Panc1 (cell line): ENCODE data around the gene CLPTM1L.

ENCODE experiments used
- POLR2AphosphoS5 ChIP-seq: IDR thresholded peaks from 2 replicates; pipeline ENCODE4 v1.6.1; 2012; ENCODE audit warnings: mild to moderate bottlenecking, low read depth, low read length, moderate library complexity
- SIN3A ChIP-seq: IDR thresholded peaks from 2 replicates; pipeline ENCODE4 v1.6.1; 2012; ENCODE audit warnings: low read depth, mild to moderate bottlenecking, low read length, moderate library complexity, borderline replicate concordance; ENCODE audit not compliant: insufficient read depth
- TF ChIP-seq, protein P1 (sequence below): fragments of 450-650 bp; IDR thresholded peaks from 2 replicates; pipeline ENCODE4 v1.5.1; 2017; ENCODE audit warnings: mild to moderate bottlenecking
- TF ChIP-seq, protein P2 (sequence below), 2 experiments: IDR thresholded peaks; 2 replicates each; pipeline ENCODE4 v1.6.1; 2011 to 2012; ENCODE audit warnings: low read depth in 2 of 2, control low read depth in 1 of 2, low read length in 1 of 2, mild to moderate bottlenecking in 1 of 2, moderate library complexity in 1 of 2; ENCODE audit not compliant: insufficient read depth in 1 of 2

DNA sequence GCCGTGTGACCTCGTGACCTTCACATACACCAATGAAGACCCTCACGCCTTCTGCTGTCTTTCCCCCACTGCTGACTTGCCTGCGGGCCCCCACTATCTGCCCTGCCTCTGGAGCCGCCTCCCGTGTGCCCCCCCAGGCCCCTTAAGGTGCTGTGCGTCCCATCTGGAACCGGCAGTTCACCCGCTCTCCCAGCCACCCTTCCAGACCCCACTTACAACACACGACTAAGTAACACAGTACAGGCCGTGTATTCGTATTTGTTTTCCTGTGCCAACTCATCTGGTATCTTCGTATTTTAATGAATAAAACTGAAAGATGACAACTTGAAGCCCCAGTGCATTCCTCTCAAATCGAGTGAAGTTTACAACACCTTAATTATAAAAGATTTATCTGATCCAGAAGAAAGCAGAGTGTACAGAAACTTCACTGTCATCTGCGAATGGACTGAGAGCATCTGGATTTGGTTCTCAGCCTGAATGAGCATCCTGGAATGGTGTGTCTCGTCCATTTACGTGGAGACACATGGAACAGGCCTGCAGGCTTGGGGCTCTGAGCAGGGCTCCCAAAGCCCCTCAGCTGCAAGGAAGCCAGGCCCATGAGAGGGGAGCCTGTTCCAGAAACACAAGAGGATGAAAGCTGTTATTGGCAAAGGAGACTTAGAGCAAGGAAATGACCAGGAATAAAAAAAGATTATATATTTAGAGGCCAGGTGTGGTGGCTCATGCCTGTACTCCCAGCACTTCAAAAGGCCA is 28.1 kb downstream of the CLPTM1L start:
- TF ChIP-seq, protein P1, sequence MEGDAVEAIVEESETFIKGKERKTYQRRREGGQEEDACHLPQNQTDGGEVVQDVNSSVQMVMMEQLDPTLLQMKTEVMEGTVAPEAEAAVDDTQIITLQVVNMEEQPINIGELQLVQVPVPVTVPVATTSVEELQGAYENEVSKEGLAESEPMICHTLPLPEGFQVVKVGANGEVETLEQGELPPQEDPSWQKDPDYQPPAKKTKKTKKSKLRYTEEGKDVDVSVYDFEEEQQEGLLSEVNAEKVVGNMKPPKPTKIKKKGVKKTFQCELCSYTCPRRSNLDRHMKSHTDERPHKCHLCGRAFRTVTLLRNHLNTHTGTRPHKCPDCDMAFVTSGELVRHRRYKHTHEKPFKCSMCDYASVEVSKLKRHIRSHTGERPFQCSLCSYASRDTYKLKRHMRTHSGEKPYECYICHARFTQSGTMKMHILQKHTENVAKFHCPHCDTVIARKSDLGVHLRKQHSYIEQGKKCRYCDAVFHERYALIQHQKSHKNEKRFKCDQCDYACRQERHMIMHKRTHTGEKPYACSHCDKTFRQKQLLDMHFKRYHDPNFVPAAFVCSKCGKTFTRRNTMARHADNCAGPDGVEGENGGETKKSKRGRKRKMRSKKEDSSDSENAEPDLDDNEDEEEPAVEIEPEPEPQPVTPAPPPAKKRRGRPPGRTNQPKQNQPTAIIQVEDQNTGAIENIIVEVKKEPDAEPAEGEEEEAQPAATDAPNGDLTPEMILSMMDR, result no peak
- no peak for TF ChIP-seq POLR2AphosphoS5
- TF ChIP-seq, protein P2, sequence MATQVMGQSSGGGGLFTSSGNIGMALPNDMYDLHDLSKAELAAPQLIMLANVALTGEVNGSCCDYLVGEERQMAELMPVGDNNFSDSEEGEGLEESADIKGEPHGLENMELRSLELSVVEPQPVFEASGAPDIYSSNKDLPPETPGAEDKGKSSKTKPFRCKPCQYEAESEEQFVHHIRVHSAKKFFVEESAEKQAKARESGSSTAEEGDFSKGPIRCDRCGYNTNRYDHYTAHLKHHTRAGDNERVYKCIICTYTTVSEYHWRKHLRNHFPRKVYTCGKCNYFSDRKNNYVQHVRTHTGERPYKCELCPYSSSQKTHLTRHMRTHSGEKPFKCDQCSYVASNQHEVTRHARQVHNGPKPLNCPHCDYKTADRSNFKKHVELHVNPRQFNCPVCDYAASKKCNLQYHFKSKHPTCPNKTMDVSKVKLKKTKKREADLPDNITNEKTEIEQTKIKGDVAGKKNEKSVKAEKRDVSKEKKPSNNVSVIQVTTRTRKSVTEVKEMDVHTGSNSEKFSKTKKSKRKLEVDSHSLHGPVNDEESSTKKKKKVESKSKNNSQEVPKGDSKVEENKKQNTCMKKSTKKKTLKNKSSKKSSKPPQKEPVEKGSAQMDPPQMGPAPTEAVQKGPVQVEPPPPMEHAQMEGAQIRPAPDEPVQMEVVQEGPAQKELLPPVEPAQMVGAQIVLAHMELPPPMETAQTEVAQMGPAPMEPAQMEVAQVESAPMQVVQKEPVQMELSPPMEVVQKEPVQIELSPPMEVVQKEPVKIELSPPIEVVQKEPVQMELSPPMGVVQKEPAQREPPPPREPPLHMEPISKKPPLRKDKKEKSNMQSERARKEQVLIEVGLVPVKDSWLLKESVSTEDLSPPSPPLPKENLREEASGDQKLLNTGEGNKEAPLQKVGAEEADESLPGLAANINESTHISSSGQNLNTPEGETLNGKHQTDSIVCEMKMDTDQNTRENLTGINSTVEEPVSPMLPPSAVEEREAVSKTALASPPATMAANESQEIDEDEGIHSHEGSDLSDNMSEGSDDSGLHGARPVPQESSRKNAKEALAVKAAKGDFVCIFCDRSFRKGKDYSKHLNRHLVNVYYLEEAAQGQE (IDR thresholded peaks at IDR 0.05; ENCODE audit: insufficient read depth in 1 of 2, low read depth in 2 of 2, low read length in 1 of 2), result no peak
- no peak for TF ChIP-seq SIN3A
